DND-41 (cell line): ENCODE measurements around the gene MMD2.

Experiments
- EZH2 ChIP-seq: IDR thresholded peaks from 3 replicates; pipeline ENCODE4 v1.6.1; 2012; ENCODE audit warnings: borderline replicate concordance, low read depth, mild to moderate bottlenecking, moderate library complexity, low read length, inconsistent platforms; ENCODE audit not compliant: severe bottlenecking
- TF ChIP-seq, protein P1 (sequence below): IDR thresholded peaks from 2 replicates; pipeline ENCODE4 v1.5.1; 2012; ENCODE audit warnings: borderline replicate concordance, low read length, moderate library complexity, mild to moderate bottlenecking; ENCODE audit not compliant: poor library complexity, severe bottlenecking; ENCODE audit errors: extremely low read depth

DNA sequence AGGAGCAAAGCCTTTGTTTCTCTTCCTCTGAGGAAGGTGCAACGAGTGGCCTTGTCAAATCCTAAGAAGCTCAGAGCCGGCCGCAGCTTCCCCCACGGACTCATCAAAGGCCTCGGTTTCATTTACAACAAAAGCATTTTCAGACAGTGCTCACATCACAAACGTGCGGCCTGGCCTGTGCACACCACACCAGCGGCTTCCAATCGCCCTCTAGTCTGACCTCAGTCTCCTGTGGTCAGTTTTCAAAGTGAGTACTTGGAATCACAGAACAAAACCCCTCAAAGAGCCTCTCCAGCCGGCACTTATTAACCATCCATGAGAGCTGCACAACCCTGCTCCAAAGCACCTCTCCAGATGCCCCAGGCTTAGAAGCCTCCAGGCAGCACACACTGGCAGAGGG is 78.8 kb downstream of the MMD2 start:
- TF ChIP-seq, protein P1, sequence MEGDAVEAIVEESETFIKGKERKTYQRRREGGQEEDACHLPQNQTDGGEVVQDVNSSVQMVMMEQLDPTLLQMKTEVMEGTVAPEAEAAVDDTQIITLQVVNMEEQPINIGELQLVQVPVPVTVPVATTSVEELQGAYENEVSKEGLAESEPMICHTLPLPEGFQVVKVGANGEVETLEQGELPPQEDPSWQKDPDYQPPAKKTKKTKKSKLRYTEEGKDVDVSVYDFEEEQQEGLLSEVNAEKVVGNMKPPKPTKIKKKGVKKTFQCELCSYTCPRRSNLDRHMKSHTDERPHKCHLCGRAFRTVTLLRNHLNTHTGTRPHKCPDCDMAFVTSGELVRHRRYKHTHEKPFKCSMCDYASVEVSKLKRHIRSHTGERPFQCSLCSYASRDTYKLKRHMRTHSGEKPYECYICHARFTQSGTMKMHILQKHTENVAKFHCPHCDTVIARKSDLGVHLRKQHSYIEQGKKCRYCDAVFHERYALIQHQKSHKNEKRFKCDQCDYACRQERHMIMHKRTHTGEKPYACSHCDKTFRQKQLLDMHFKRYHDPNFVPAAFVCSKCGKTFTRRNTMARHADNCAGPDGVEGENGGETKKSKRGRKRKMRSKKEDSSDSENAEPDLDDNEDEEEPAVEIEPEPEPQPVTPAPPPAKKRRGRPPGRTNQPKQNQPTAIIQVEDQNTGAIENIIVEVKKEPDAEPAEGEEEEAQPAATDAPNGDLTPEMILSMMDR = no peak
- TF ChIP-seq EZH2 = no peak
